OCI-LY3 (cell line): Measurements from ENCODE around the gene SGPP2.

Source experiments
- H2AFZ ChIP-seq: fragments of 200-600, 300-600 bp; shearing (Covaris generic); 2 replicates; pipeline ENCODE4 v1.6.0; 2014; ENCODE audit warnings: antibody characterized with exemption, low read depth, low read length
- H3K27ac ChIP-seq: fragments of 200-600, 300-600 bp; sonication (generic); 2 replicates; pipeline ENCODE4 v1.5.1; 2014; ENCODE audit warnings: mild to moderate bottlenecking, low read length, moderate library complexity, mixed read lengths
- H3K27me3 ChIP-seq: fragments of 200-600, 300-600 bp; sonication (generic); 2 replicates; pipeline ENCODE4 v1.6.1; 2014; ENCODE audit warnings: low read depth, low read length, mixed read lengths
- H3K36me3 ChIP-seq: fragments of 200-600, 300-600 bp; sonication (generic); replicated peaks from 2 replicates; pipeline ENCODE3; 2014; ENCODE audit warnings: low read depth, low read length, mixed read lengths
- H3K4me1 ChIP-seq: fragments of 300-600, 200-600 bp; sonication (generic); 2 replicates; pipeline ENCODE4 v1.6.1; 2014; ENCODE audit warnings: low read length, mixed read lengths
- H3K4me2 ChIP-seq: fragments of 200-600, 300-600 bp; sonication (generic); 2 replicates; pipeline ENCODE4 v1.6.1; 2014; ENCODE audit warnings: low read length, mixed read lengths
- H3K4me3 ChIP-seq: fragments of 300-600, 200-600 bp; sonication (generic); 2 replicates; pipeline ENCODE4 v1.5.1; 2014; ENCODE audit warnings: antibody characterized with exemption, mild to moderate bottlenecking, low read length, moderate library complexity
- H3K79me2 ChIP-seq: fragments of 300-600, 200-600 bp; shearing (Covaris generic); 2 replicates; pipeline ENCODE4 v1.6.1; 2014; ENCODE audit warnings: mild to moderate bottlenecking, low read length, mixed read lengths
- H3K9ac ChIP-seq: fragments of 300-600, 200-600 bp; shearing (Covaris generic); 2 replicates; pipeline ENCODE4 v1.6.0; 2014; ENCODE audit warnings: mild to moderate bottlenecking, low read length, moderate library complexity
- H3K9me3 ChIP-seq: fragments of 200-600, 300-600 bp; shearing (Covaris generic); 2 replicates; pipeline ENCODE4 v1.6.1; 2014; ENCODE audit warnings: low read length, mixed read lengths; ENCODE audit not compliant: insufficient read depth
- H4K20me1 ChIP-seq: fragments of 200-600, 300-600 bp; sonication (generic); 2 replicates; pipeline ENCODE4 v1.6.1; 2016; ENCODE audit warnings: low read length, mixed read lengths; ENCODE audit not compliant: insufficient read depth
- CTCF ChIP-seq: fragments of 200-600, 300-600 bp; sonication (generic); IDR thresholded peaks from 2 replicates; pipeline ENCODE4 v1.5.1; 2014; ENCODE audit warnings: antibody characterized with exemption, low read length, low read depth
- EZH2phosphoT487 ChIP-seq: fragments of 200-600 bp; shearing (Covaris generic); IDR thresholded peaks from 2 replicates; pipeline ENCODE4 v1.6.1; 2018; ENCODE audit warnings: antibody characterized with exemption, mixed run types, low read depth

SGPP2 gene

GRCh38 chr2:222608081-222608480, 183.7 kb downstream of the SGPP2 start:
- Histone ChIP-seq H3K27me3 (no peaks in the 10 kb centered on the region), H3K4me2 (no peak overlapping the region), H3K36me3 (peaks cover 15% of the 10 kb centered on the region), H2AFZ (no peak overlapping the region), H3K27ac (no peak overlapping the region), H3K9ac (no peak overlapping the region), H3K9me3 (no peaks in the 10 kb centered on the region), H3K4me3 (no peak overlapping the region), H3K79me2 (peaks cover 7% of the 10 kb centered on the region; the same call in 1 of the 2 replicates), H3K4me1 (no peaks in the 10 kb centered on the region), H4K20me1 (no peaks in the 10 kb centered on the region)
- TF ChIP-seq CTCF (no peak), EZH2phosphoT487 (no peak)

GRCh38 chr2:222609381-222609780, 185.0 kb downstream of the SGPP2 start:
- peaks cover 7% of the 10 kb centered on the region; the same call in 1 of the 2 replicates for H3K79me2 ChIP-seq
- H3K9ac ChIP-seq, result no peak overlapping the region
- H3K36me3 ChIP-seq, result peaks cover 15% of the 10 kb centered on the region
- H3K4me1 ChIP-seq, result no peaks in the 10 kb centered on the region
- no peak overlapping the region for H3K27ac ChIP-seq
- H3K27me3 ChIP-seq, result no peaks in the 10 kb centered on the region
- H4K20me1 ChIP-seq, result no peaks in the 10 kb centered on the region
- no peak overlapping the region for H3K4me2 ChIP-seq
- H2AFZ ChIP-seq, result no peak overlapping the region
- H3K4me3 ChIP-seq, result no peak overlapping the region
- no peaks in the 10 kb centered on the region for H3K9me3 ChIP-seq
- no peak for TF ChIP-seq CTCF
